NT2/D1 (cell line): ENCODE measurements around the gene PTGIS.

ENCODE experiments used
- SUZ12 ChIP-seq: IDR thresholded peaks from 2 replicates; pipeline ENCODE4 v1.6.1; 2011; ENCODE audit not compliant: insufficient read length, insufficient read depth; ENCODE audit errors: extremely low read depth
- ZNF274 ChIP-seq: IDR thresholded peaks from 2 replicates; pipeline ENCODE4 v1.6.1; 2011; ENCODE audit warnings: mild to moderate bottlenecking, low read depth, low read length

GRCh38 chr20:49583343-49583668 is 15.4 kb upstream of the PTGIS start:
- TF ChIP-seq SUZ12, result no peak
- TF ChIP-seq ZNF274, result no peak
